VCaP (cell line): ENCODE measurements around the gene NPHP4.
A peak's percentile ranks its signal among the peaks of the same experiment; 100 is the strongest.

Experiments used
- H3K27ac ChIP-seq: fragments of 450-650 bp; 2 replicates; pipeline ENCODE4 v1.5.1; 2017
- TF ChIP-seq, protein P1 (sequence below): fragments of 450-650 bp; conservative IDR thresholded peaks from 2 replicates; pipeline ENCODE4 v1.5.1; 2017; ENCODE audit warnings: mild to moderate bottlenecking, moderate library complexity

Gene NPHP4

DNA sequence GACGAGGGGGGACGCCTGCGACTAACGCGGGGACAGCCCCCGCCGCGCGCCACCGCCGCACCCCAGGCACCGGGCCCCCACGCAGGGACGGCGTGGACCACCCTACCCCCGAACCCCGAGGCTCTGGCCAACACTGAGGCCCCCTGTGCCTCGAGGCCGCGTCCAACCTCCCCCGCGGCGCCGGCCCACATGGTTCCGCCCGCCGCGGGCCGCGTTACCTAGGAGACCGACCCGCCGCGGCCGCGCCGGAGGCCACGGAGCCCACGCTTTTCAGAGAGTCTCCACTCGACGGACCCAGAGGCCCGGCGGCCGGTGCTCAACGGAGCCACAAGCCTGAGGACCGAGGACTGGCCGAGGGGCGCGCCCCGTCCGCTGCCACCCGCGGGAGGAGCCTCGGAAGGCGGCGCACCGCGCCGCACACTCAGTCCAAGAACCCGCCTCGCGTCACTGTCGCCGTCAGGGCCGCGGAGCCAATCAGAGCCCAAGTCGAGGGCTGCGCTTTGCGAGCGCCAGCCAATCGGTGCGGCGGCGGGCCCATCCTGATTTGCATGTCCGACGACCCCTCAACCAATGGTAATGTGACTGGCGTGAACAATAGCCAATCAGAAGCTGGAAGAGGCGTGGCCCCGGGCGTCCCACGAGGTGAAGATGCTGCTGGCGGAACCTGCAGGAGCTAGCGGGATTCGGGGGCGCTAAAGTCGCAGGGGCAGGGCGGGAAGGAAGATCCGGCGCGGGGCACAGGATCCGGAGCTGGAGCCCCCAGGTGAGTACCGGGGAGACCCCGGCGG, at the start of gene NPHP4:
Gene NPHP4 (minus strand): TSS at position 400 of the 788 bp plus-strand sequence. CDS start 6,136 bp downstream, outside the sequence.
- H3K27ac ChIP-seq = peak within 1 kb of the TSS; percentile 78

DNA sequence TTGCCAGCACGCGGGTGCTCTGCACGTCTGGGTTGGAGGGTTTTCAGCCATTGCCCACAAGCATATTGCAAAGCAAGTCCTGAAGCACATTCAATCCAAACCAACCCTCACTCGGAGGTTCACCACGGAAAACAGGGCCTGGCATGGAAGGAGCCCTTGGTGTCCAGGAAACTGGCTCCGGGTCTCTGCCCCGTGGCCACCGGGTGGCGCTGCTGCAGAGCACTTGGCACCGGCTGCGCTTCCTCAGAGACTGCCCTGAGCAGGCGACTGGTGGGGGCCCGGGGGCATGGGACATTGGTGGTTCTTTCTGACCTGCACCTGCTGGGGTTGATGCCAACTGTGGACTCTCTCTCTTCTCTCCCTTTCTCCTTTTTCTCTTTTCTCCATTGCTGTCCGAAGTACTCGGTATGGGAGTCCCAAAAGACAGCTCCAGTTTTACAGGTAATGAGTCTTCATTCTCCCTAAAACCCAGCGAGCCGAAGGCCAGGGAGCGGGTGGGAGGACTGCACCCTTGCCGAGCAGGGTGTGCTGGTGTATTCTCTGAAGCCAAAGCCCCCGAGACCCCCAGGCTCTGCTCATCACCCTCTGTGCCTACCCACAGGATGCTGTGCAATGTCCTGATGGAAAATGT, 49.3 kb upstream of the NPHP4 start:
- TF ChIP-seq, protein P1, sequence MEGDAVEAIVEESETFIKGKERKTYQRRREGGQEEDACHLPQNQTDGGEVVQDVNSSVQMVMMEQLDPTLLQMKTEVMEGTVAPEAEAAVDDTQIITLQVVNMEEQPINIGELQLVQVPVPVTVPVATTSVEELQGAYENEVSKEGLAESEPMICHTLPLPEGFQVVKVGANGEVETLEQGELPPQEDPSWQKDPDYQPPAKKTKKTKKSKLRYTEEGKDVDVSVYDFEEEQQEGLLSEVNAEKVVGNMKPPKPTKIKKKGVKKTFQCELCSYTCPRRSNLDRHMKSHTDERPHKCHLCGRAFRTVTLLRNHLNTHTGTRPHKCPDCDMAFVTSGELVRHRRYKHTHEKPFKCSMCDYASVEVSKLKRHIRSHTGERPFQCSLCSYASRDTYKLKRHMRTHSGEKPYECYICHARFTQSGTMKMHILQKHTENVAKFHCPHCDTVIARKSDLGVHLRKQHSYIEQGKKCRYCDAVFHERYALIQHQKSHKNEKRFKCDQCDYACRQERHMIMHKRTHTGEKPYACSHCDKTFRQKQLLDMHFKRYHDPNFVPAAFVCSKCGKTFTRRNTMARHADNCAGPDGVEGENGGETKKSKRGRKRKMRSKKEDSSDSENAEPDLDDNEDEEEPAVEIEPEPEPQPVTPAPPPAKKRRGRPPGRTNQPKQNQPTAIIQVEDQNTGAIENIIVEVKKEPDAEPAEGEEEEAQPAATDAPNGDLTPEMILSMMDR = peak; percentile 72
- H3K27ac ChIP-seq = no peak overlapping the region

More for the DNA sequence above, at the start of gene NPHP4:
- TF ChIP-seq, protein P1 = 0 out of 2 replicates have a peak, but pooled peaks have one; percentile 5

DNA sequence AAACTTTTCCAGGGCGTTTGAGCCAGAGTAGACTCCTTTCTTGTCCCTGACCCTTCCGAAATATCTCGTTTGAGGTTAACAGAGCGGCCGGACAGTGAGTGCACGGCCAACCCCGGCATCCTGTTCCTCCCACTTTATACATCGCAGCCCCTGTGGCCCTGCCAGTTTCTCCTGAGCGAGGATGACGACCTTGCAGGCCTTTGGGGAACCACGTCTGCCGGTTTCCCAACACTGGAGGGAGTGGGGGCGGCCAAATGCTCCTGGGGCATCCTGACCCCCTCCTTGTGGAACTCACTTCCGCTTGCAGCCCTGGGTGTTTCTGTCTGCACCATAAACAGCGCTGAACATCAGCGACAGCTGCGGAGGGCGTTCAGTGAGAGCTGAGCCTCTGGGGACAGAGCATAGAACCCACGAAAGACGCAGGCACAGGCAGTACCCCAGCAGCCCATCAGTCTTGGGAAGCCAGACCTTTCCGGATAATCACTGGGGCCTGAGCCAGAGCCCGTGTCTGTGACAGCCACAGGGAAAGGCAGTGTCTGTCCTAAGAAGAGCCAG, 48.7 kb upstream of the NPHP4 start:
- TF ChIP-seq, protein P1 = no peak

DNA sequence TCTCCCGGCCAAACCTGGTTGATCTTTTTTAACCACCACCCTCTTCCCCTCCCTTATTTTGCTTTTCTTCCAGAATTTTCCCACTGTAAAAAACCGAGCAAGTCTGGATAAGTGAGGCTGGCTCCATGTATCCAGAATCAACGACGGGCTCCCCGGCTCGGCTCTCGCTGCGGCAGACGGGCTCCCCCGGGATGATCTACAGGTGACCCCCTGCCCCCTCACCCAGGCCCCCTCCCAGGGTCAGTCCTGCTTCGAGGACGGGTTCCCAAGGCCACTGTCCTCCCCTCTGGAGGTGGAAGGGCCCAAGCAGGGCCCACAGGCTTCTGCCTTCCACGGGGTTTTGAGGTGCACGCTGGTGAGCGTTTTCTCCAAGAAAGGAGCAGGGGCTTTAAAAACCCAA, 48.2 kb upstream of the NPHP4 start:
- TF ChIP-seq, protein P1 = no peak
- no peak overlapping the region for H3K27ac ChIP-seq

More for the DNA sequence above, 48.7 kb upstream of the NPHP4 start:
- no peak overlapping the region for H3K27ac ChIP-seq

DNA sequence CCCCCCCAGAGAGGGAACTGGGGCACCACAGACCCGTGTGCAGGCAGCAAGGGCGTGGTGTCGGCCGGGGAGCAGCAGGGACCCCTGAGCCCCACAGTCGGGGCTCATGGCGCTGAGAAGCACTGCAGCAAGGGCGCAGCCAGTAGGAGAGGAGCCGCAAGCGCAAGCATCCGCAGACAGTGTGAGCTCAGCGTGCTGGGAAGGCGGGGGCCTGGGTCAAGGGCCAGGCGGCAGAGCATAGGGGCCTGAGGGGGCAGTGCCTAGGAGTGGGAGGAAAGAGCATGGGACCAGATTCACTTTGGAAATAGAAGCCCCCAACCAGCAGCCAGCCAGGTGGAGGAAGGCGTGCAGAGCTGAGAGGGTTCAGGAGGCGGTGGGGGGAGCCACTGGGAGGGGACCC, 46.8 kb upstream of the NPHP4 start:
- H3K27ac ChIP-seq = no peak overlapping the region
- TF ChIP-seq, protein P1 = no peak

DNA sequence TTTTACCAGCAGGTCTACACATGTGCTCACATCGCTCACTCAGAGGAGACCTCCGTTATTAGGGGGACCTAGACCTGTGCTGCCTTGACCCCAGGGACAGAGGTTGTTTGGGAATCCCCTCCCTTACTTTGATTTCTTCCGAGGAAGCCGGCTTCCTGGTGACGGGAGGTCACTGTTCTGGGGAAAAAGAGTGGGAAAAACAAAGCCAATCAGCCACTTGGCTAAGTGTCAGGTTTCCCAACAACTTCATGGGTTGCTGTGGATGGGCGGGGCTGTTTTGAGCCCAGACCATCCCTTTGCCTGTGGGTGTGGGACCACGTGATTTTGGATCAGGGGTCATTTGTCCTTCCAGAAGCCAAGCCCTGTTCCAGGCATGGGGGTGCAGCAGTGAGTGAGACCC, 46.4 kb upstream of the NPHP4 start:
- H3K27ac ChIP-seq = no peak overlapping the region

DNA sequence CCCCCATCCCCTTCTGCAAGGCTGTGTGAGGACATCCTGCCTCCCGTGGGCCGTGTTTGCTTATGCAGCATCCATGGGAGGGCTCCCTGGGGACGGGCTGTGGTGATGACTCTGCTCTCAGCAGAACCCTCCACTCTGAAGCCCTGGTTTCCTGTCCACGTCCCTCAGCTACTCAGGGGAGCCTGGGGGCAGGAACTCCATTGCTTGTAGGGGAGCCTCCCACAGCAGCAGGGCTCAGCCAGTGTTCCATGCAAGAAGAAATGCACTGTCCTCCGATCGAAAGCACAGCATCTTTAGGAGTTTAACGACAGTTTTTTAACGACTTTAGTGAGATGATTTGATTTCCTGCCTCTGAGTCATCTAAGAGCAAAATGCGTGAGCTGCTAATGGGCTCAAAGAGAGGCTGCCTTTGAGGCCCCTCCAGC, 45.1 kb upstream of the NPHP4 start:
- TF ChIP-seq, protein P1 = no peak
- H3K27ac ChIP-seq = no peak overlapping the region

More for the DNA sequence above, 46.4 kb upstream of the NPHP4 start:
- TF ChIP-seq, protein P1 = no peak
